HEK293T (cell line): Measurements from ENCODE around the gene CORO2B.

Experiments used
- CTCF ChIA-PET: fragments of 350-600 bp; formaldehyde crosslinking; extraction: SDS; loops from one replicate; lab custom pipeline; 2021; ENCODE audit warnings: antibody characterized with exemption, inconsistent platforms; lab: Yijun Ruan, JAX
- POLR2A ChIA-PET: fragments of 350-600 bp; formaldehyde crosslinking; extraction: SDS; loops from one replicate; lab custom pipeline; 2020; ENCODE audit warnings: antibody characterized with exemption, inconsistent platforms; lab: Yijun Ruan, JAX
- DNase-seq: peaks from one replicate; pipeline ENCODE4 v3.0.0; 2012; ENCODE audit warnings: mixed read lengths; ENCODE audit errors: extremely low spot score
- ARNT ChIP-seq: fragments of 450-650 bp; IDR thresholded peaks from 2 replicates; pipeline ENCODE4 v1.6.1; 2017; ENCODE audit warnings: mild to moderate bottlenecking
- BHLHE40 ChIP-seq: fragments of 450-650 bp; IDR thresholded peaks from 2 replicates; pipeline ENCODE4 v1.6.1; 2016; ENCODE audit warnings: mild to moderate bottlenecking, moderate library complexity, borderline replicate concordance
- CTBP1 ChIP-seq: fragments of 450-650 bp; IDR thresholded peaks from 2 replicates; pipeline ENCODE4 v1.6.1; 2016; ENCODE audit warnings: borderline replicate concordance
- ELF4 ChIP-seq: fragments of 450-650 bp; IDR thresholded peaks from 2 replicates; pipeline ENCODE4 v1.6.1; 2017; ENCODE audit warnings: antibody characterized with exemption
- FOXA1 ChIP-seq: fragments of 450-650 bp; IDR thresholded peaks from 2 replicates; pipeline ENCODE4 v1.6.1; 2016; ENCODE audit warnings: mild to moderate bottlenecking
- FOXK2 ChIP-seq: fragments of 450-650 bp; IDR thresholded peaks from 2 replicates; pipeline ENCODE4 v1.6.1; 2016; ENCODE audit warnings: mild to moderate bottlenecking
- FOXM1 ChIP-seq: fragments of 450-650 bp; IDR thresholded peaks from 2 replicates; pipeline ENCODE4 v1.6.1; 2017; ENCODE audit warnings: mild to moderate bottlenecking, borderline replicate concordance
- HDGF ChIP-seq: fragments of 450-650 bp; IDR thresholded peaks from 2 replicates; pipeline ENCODE4 v1.6.1; 2017; ENCODE audit warnings: antibody characterized with exemption, borderline replicate concordance
- L3MBTL2 ChIP-seq: fragments of 450-650 bp; conservative IDR thresholded peaks from 2 replicates; pipeline ENCODE4 v1.6.1; 2016; ENCODE audit warnings: mild to moderate bottlenecking
- LEF1 ChIP-seq: fragments of 450-650 bp; IDR thresholded peaks from 2 replicates; pipeline ENCODE4 v1.6.1; 2017; ENCODE audit warnings: mild to moderate bottlenecking, borderline replicate concordance
- NFRKB ChIP-seq: fragments of 450-650 bp; IDR thresholded peaks from 2 replicates; pipeline ENCODE4 v1.6.1; 2016; ENCODE audit warnings: mild to moderate bottlenecking, moderate library complexity
- SP1 ChIP-seq: fragments of 450-650 bp; IDR thresholded peaks from 2 replicates; pipeline ENCODE4 v1.6.1; 2017
- SUZ12 ChIP-seq: fragments of 450-650 bp; IDR thresholded peaks from 2 replicates; pipeline ENCODE4 v1.6.1; 2016; ENCODE audit warnings: mild to moderate bottlenecking
- TARDBP ChIP-seq: fragments of 450-650 bp; IDR thresholded peaks from 2 replicates; pipeline ENCODE4 v1.6.1; 2016
- ZNF384 ChIP-seq: fragments of 450-650 bp; IDR thresholded peaks from 2 replicates; pipeline ENCODE4 v1.6.1; 2016
- TF ChIP-seq, protein P1 (sequence below): fragments of 450-650 bp; IDR thresholded peaks from 2 replicates; pipeline ENCODE4 v1.6.1; 2016

CORO2B gene

DNA sequence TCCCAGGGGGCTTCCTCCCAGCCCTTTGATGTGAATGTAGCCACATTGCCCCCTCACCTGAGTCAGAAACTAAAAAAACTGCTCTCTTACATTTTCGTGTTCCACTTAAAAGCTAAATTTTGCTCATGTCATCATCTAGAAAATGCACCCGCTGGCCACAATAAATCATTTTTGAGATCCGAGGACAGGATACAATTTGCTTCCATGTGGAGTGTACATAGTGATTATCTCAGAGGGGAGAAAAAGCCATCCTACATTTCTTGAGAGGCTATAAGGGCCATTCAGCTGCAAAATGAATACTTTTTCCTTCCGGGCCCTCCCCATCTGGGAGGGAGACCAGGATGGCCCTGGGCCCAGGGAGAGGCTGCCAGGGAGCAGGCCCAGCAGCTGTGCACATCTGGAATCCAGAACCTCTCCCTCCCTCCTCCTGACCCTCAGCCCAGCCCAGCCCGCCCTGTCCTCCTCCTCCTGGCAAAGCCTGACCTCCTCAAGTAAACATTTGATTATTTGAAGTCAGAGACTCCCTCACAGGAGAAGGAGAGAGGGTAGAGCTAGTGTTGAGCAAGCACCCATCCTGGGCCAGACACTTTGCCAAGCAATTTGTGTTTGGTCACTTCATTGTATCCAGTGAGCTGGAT, 59.1 kb downstream of the CORO2B start:
- no peak for DNase-seq
- CTCF ChIA-PET = interaction anchor here (1.6 kb wide), 1 partner anchor 13 kb away, joined by 8 read pairs; no protein-coding TSS in a partner anchor
- no peak for TF ChIP-seq CTBP1
- no peak for TF ChIP-seq FOXA1
- TF ChIP-seq FOXK2 = no peak
- no peak for TF ChIP-seq SP1
- no peak for TF ChIP-seq ARNT
- POLR2A ChIA-PET = no interaction called here

DNA sequence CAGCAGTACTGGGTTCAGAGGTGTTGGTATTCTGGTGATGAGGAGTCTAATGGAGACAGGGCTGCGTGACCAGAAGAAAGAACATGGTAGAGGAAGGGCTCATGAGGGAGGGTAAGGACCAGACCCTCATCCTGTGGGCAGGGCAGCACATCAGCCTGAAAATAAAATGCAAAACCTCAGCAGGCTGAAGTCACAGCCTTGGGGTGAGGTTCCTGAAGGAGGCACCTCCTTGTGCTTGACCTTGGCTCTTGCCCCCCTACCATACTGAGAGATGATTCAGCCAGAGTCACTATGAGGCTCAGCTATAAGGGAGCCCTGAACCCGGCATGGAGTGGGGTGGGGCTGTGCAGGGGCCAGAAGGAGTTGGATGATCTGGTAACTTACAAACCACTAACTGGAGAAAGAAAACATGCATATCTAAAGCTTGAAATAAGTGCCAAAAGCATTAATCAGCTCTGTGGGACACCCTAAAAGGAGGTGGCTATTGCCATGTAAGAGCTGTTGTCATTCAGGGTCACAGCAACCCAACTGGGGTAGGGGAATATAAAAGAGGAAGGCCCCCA, 60.2 kb downstream of the CORO2B start:
- DNase-seq = no peak
- CTCF ChIA-PET = interaction anchor here (1.6 kb wide), 1 partner anchor 12 kb away, joined by 8 read pairs; no protein-coding TSS in a partner anchor
- TF ChIP-seq, protein P1, sequence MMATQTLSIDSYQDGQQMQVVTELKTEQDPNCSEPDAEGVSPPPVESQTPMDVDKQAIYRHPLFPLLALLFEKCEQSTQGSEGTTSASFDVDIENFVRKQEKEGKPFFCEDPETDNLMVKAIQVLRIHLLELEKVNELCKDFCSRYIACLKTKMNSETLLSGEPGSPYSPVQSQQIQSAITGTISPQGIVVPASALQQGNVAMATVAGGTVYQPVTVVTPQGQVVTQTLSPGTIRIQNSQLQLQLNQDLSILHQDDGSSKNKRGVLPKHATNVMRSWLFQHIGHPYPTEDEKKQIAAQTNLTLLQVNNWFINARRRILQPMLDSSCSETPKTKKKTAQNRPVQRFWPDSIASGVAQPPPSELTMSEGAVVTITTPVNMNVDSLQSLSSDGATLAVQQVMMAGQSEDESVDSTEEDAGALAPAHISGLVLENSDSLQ = no peak
- TF ChIP-seq CTBP1 (no peak), SP1 (no peak), ELF4 (no peak), FOXA1 (no peak), FOXM1 (no peak), HDGF (no peak), ARNT (no peak), NFRKB (no peak), FOXK2 (no peak), SUZ12 (no peak), BHLHE40 (no peak), ZNF384 (no peak), TARDBP (no peak), LEF1 (no peak), L3MBTL2 (no peak)
- POLR2A ChIA-PET = no interaction called here

DNA sequence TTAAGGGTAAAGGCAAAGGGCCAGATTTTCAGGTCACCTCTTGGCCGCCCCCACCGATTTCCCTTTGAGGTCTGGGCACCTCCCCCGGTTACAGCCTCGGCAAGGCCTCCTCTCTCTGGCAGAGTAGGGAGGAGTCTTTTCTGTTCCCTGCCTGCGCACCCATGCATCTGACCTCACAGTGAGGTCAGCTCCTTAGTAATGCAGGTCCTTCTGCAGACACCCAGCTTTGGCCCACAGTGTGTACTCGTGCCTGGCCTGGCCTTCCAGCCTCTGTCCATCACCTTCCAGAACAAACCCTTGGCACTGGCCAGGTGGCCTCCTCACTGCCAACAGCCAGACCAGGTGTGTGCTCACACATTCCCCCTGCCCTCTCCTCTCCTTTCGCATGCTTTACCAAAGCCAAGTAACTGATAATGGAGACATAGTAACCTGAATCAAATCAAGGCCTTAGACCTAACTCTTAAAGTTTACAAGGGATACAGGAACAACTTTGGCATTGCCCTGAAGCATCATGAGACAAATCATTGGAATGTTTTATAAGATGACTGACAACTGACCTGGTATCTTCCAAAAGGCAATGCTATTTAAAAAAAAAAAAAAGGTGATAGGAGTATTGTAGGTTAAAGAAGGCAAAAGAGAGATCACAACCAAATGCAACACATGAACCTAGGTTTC, 61.3 kb downstream of the CORO2B start:
- ChIA-PET CTCF (interaction anchor here (1.0 kb wide), 1 partner anchor 34 kb away, joined by 3 read pairs; no protein-coding TSS in a partner anchor), POLR2A (no interaction called here)
- TF ChIP-seq LEF1 (no peak), FOXM1 (no peak), ARNT (no peak), BHLHE40 (no peak), TARDBP (no peak), CTBP1 (no peak), SP1 (no peak), ELF4 (no peak), FOXA1 (no peak), L3MBTL2 (no peak), HDGF (no peak), FOXK2 (no peak), NFRKB (no peak), ZNF384 (no peak), SUZ12 (no peak)
- TF ChIP-seq, protein P1 = no peak
- DNase-seq = no peak

DNA sequence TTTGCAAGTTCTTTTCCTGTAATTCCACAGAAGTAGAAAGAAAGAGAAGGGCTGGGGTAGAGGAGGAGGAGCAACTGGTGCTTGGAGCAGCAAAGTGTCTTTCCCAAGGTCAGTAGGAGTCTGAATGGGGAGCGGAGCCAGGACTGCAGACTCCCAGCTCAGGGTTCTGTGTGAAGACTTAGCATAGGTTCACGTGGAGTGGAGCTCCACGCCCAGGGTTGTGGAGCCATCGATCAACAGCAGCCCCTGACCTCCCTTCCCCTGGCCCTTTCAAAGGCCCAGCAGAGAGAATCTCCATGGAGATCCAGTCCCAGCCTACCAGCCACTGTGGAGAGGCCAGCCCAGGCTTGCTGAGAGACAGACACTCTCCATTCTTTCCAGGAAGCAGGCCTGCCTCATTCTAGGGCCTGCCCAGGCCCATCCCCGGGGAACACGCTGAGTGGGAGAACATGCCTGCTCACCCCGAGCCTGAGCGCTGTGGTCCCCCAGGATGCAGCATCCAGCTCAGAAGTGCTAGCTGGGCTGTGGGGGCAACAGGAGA, 62.1 kb downstream of the CORO2B start:
- ChIA-PET CTCF (interaction anchor here (1.0 kb wide), 1 partner anchor 33 kb away, joined by 3 read pairs; no protein-coding TSS in a partner anchor), POLR2A (no interaction called here)
- TF ChIP-seq TARDBP (no peak), ZNF384 (no peak), NFRKB (no peak), FOXA1 (no peak), L3MBTL2 (no peak), SUZ12 (no peak), FOXK2 (no peak), BHLHE40 (no peak), CTBP1 (no peak), FOXM1 (no peak), HDGF (no peak), ARNT (no peak), SP1 (no peak), ELF4 (no peak), LEF1 (no peak)
- TF ChIP-seq, protein P1 = no peak
- DNase-seq = no peak

DNA sequence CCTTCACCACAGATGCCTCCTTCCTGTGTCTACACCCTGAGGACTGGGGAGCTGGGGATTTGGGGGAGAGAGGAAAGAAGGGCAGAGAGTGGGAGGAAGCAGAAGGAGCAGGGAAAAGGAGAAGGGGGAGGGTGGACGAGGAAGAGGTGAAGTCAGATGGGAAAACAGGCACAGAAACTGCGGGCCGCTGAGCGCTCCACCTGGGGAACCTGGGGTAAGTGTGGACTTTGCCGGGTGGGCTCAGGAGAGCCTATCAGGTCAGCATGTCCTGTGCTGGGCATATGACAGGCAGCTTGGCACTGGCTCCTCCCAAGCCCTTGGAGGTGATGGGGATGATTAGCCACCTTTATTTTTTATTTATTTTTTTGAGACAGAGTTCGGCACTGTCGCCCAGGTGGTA, 62.6 kb downstream of the CORO2B start:
- no peak for DNase-seq
- no peak for TF ChIP-seq FOXK2
- ChIA-PET POLR2A (no interaction called here), CTCF (interaction anchor here (1.0 kb wide), 1 partner anchor 32 kb away, joined by 3 read pairs; no protein-coding TSS in a partner anchor)

DNA sequence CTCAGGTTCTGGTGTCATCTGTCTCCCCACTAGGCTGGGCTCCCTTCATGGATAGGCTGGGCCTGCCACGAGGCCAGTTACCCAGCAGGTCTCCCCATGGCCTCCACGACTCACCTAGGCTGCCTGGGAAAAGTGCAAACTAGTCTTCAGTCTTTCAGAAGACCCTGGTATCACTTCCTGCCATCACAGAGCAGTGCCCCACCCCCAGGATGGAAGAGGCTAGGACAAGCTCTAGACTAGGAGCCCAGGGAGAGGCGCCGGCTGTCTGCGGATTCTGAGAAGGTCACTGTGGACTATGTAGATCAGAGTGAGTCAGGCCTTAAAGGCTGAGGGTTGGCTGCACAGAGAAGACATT, 63.7 kb downstream of the CORO2B start:
- no peak for DNase-seq
- POLR2A ChIA-PET = no interaction called here
- no peak for TF ChIP-seq LEF1
- TF ChIP-seq TARDBP = no peak
- no peak for TF ChIP-seq FOXK2
- TF ChIP-seq, protein P1 = no peak
- TF ChIP-seq FOXA1 = no peak
- CTCF ChIA-PET = no interaction called here
